Fibroblast of villous mesenchyme (primary cell): ENCODE results near the gene ADNP2. TPM values are rescaled to one million over a fixed set of nuclear protein-coding genes. Genes with fewer than 3 reads are reported as not detected.

Source experiments
- DNase-seq: peaks from one replicate; pipeline ENCODE4 v3.0.0-alpha.2; 2010; ENCODE audit warnings: low read depth
- H3K4me3 ChIP-seq: 2 replicates; pipeline ENCODE4 v1.5.1; 2011; ENCODE audit warnings: low read depth, mild to moderate bottlenecking, low read length
- total RNA-seq: library from RNA; depleted of rRNA; stranded (reverse); fragments of >200 nt; gene quantifications from 2 replicates; pipeline ENCODE4 v1.2.3, GENCODE V29; 2012
- TF ChIP-seq, protein P1 (sequence below): IDR thresholded peaks from 2 replicates; pipeline ENCODE4 v1.5.1; 2012; ENCODE audit warnings: low read depth, mild to moderate bottlenecking, low read length; ENCODE audit not compliant: insufficient read depth

Gene ADNP2
- total RNA-seq, 1 donor, result 23.3 TPM

DNA sequence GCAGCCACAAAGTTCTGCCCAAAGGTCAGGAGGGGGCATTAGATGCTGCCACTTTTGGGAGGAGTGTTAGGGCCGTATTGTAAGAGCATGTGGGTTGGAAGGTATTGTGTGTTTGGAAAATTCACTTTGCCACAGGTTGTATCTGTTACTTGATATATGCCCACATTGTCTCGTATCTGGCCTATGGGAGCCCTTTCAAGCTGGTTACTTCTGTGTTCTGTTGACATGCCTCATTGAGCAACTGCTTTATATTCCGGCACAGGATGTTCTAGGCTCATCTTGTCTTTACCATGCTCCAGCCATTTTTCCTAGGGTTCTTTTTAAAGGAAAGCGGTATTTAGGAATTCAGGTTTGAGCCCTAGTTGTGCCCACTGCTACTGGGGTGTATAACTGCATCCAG, 6.0 kb downstream of the ADNP2 start:
- no peak for DNase-seq
- H3K4me3 ChIP-seq, result no peak overlapping the region
- TF ChIP-seq, protein P1, sequence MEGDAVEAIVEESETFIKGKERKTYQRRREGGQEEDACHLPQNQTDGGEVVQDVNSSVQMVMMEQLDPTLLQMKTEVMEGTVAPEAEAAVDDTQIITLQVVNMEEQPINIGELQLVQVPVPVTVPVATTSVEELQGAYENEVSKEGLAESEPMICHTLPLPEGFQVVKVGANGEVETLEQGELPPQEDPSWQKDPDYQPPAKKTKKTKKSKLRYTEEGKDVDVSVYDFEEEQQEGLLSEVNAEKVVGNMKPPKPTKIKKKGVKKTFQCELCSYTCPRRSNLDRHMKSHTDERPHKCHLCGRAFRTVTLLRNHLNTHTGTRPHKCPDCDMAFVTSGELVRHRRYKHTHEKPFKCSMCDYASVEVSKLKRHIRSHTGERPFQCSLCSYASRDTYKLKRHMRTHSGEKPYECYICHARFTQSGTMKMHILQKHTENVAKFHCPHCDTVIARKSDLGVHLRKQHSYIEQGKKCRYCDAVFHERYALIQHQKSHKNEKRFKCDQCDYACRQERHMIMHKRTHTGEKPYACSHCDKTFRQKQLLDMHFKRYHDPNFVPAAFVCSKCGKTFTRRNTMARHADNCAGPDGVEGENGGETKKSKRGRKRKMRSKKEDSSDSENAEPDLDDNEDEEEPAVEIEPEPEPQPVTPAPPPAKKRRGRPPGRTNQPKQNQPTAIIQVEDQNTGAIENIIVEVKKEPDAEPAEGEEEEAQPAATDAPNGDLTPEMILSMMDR, result no peak

DNA sequence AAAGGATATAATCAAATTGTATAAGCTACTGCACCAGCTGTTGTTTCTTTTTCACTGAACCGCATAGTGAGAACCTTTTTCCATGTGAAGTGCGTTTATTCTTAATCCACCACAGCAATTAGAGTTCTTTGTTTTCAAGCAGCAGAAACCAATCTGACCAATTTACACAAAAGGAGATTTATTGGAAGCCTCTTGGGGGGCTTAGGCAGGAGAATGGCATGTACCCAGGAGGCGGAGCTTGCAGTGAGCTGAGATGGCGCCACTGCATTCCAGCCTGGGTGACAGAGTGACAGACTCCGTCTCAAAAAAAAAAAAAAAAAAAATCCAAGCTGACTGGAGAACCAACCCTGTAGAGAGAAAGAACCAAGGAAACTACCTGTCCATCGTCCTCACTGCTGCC, 10.0 kb downstream of the ADNP2 start:
- H3K4me3 ChIP-seq, result no peak overlapping the region
- no peak for DNase-seq
- TF ChIP-seq, protein P1, result no peak

DNA sequence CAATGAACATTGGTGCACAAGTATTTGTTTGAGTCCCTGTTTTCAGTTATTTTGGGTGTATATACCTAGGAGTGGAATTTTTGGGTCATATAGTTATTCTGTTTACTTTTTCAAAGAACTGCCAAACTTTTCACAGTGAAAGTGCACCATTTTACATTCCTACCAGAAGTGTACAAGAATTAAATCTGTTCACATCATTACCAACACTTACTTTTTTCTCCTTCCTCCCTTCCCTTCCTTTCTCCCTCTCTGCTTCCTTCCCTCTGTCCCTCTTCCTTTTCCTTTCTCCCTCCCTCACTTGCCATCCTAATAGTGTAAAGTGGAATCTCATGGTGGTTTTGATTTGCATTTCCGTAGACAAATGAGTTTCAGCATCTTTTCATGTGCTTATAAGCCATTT, 11.9 kb downstream of the ADNP2 start:
- TF ChIP-seq, protein P1, result no peak
- DNase-seq, result no peak
- no peak overlapping the region for H3K4me3 ChIP-seq

DNA sequence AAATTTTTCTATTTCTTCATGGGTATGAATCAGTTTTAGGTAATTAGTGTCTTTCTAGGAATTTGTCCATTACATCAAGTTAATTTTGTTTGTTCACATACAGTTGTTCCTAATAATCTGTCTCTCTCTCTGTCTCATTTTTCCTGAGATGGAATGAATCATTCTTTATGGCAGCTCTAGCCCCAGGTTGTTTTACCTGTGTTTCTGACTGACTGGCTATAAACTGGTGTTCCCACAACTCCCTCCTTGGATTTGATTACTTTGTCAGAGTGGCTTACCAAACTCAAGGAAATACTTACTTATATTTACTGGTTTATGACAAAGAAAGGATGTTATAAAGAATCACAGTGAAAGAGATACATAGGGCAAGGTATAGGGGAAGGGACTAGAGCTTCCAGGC, 15.1 kb downstream of the ADNP2 start:
- H3K4me3 ChIP-seq, result no peak overlapping the region
- TF ChIP-seq, protein P1, result no peak
- DNase-seq, result no peak

DNA sequence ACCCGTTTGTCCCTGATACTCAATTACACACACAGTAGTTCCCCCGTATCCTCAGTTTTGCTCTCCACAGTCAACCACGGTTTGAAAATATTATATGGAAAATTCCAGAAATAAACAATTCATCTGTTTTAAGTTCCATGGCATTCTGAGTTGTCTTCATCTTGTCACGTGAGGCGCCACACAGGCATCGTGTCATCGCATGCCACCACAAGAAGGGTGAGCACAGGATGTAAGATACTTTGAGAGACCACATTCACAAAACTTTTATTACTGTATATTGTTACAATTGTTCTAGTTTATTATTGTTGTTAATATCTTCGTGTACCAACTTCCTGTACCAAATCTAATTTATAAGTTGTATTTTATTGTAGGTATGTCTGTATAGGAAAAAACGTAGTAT, 17.7 kb downstream of the ADNP2 start:
- TF ChIP-seq, protein P1, result no peak
- DNase-seq, result no peak
- H3K4me3 ChIP-seq, result no peak overlapping the region

DNA sequence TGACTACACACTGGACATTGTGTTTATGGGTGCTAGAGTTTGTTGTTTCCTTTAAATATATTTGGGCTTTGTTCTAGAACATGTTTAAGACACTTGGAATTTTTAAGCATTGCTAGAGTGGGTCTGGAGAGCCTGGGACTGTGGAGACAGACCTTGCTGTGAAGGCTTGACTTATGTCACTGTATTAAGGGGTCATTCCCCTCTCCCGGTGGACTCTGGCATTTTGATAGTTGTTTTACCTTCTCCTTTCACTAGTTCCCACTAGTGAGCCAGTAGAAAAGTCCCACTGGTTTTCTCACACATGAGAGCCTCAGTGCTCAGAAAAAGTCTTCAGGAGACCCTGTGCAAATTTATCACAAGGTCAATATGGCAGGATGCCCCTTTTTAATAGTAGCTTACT, 18.6 kb downstream of the ADNP2 start:
- H3K4me3 ChIP-seq, result no peak overlapping the region
- TF ChIP-seq, protein P1, result no peak
- no peak for DNase-seq

DNA sequence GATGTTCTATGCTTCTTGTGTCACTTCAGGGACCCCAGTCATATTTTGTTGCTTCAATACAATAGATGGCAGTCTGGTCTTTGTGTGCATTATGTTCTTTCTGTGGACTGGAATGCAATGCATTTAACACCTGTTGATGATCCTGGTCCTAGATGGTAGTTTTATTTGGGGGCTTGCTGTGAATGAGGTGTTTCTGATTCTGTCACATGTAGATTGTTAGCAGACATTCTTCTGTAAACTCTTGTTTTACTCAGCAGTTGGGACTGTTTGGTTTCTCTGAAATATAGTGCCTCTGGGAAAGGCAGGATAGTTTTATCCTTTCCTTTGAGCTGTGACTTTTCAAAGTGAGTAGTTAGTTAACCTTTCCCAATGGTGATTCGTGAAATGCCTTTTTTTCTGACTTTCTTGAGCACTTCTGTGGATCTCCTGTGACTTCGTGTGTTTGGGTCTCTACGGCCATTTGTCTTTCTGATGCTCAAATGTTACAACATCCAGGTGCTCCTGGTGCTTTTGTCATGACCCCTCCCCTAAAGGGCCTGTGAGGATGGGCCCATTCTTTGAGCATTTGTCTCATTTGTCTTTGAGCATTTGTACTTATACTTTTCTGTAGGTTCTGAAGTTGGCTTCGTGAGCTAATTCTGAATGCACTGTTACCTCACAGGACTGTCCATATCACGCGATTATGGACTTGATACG, 20.8 kb downstream of the ADNP2 start:
- TF ChIP-seq, protein P1, result no peak
- no peak for DNase-seq
- H3K4me3 ChIP-seq, result no peak overlapping the region
